H1 (cell line): ENCODE measurements around the gene FOXP4. TPM values are rescaled to one million over a fixed set of nuclear protein-coding genes. Genes with fewer than 3 reads are reported as not detected.

ENCODE experiments used
- CTCF ChIA-PET: fragments of 300-600 bp; sonication (Branson Sonifier 250); formaldehyde crosslinking; loops from one replicate; lab custom pipeline; 2021; ENCODE audit not compliant: partially characterized antibody; lab: Charles Lee
- POLR2A ChIA-PET: fragments of 300-600 bp; sonication (Branson Sonifier 250); formaldehyde crosslinking; loops from one replicate; lab custom pipeline; 2021; ENCODE audit warnings: inconsistent platforms; ENCODE audit not compliant: partially characterized antibody; lab: Charles Lee
- DNase-seq, 2 experiments: peaks; one replicate each; pipeline versions ENCODE4 v3.0.0 to v3.0.0-alpha.2; 2010 to 2022; ENCODE audit warnings: low spot score in 2 of 2, low read depth in 1 of 2, mixed read lengths in 1 of 2
- FAIRE-seq: peaks from 2 replicates; lab custom pipeline; 2011; peaks lifted over from hg19 to GRCh38; lab: Jason Lieb, UNC
- H2AFZ ChIP-seq: 2 replicates; pipeline ENCODE4 v1.8.1; 2012; ENCODE audit warnings: low read length, inconsistent platforms
- H2AK5ac ChIP-seq: 2 replicates; pipeline ENCODE4 v1.6.1; 2013; ENCODE audit warnings: low read depth, low read length
- H2BK120ac ChIP-seq: replicated peaks from 2 replicates; pipeline ENCODE3; 2013; ENCODE audit warnings: low read depth, low read length, inconsistent platforms
- H2BK12ac ChIP-seq: 2 replicates; pipeline ENCODE4 v1.6.1; 2013; ENCODE audit warnings: low read depth, low read length
- H2BK15ac ChIP-seq: 2 replicates; pipeline ENCODE4 v1.6.1; 2013; ENCODE audit warnings: low read length
- H2BK20ac ChIP-seq: 2 replicates; pipeline ENCODE4 v1.6.1; 2013; ENCODE audit warnings: low read length
- H2BK5ac ChIP-seq: 2 replicates; pipeline ENCODE4 v1.6.1; 2013; ENCODE audit warnings: low read depth, low read length
- H3K14ac ChIP-seq: 2 replicates; pipeline ENCODE4 v1.6.1; 2013; ENCODE audit warnings: inconsistent platforms; ENCODE audit not compliant: insufficient read length
- H3K18ac ChIP-seq: 2 replicates; pipeline ENCODE4 v1.6.1; 2013; ENCODE audit warnings: low read length; ENCODE audit errors: extremely low read depth
- H3K23ac ChIP-seq: 2 replicates; pipeline ENCODE4 v1.6.1; 2013; ENCODE audit warnings: inconsistent platforms; ENCODE audit not compliant: insufficient read length
- H3K23me2 ChIP-seq: 2 replicates; pipeline ENCODE4 v1.6.1; 2013; ENCODE audit warnings: low read depth, low read length
- H3K27ac ChIP-seq: 2 replicates; pipeline ENCODE4 v1.6.1; 2011; ENCODE audit warnings: low read depth, low read length, inconsistent platforms
- H3K27me3 ChIP-seq, 4 experiments: replicated peaks in 1 of 4; 1 replicate in 1 of 4; 2 replicates in 3 of 4; pipeline versions ENCODE4 v1.6.1 to v1.8.1; 2011 to 2013; ENCODE audit warnings: low read length in 3 of 4, mild to moderate bottlenecking in 3 of 4, inconsistent platforms in 2 of 4, mixed read lengths in 2 of 4, moderate library complexity in 1 of 4; ENCODE audit not compliant: control insufficient read depth in 3 of 4, insufficient read depth in 3 of 4; ENCODE audit errors: extremely low read depth in 1 of 4
- H3K36me3 ChIP-seq, 4 experiments: 2 replicates each; pipeline versions ENCODE4 v1.6.1 to v1.8.1; 2011 to 2013; ENCODE audit warnings: mild to moderate bottlenecking in 4 of 4, low read length in 3 of 4, moderate library complexity in 2 of 4, control low read depth in 1 of 4, inconsistent platforms in 1 of 4; ENCODE audit not compliant: insufficient read depth in 4 of 4, control insufficient read depth in 2 of 4
- H3K4ac ChIP-seq: replicated peaks from 2 replicates; pipeline ENCODE3; 2013; ENCODE audit warnings: low read length, low read depth, mixed read lengths, inconsistent platforms; ENCODE audit not compliant: insufficient read length
- H3K4me1 ChIP-seq, 4 experiments: replicated peaks in 1 of 4; 1 replicate in 1 of 4; 2 replicates in 3 of 4; pipeline versions ENCODE4 v1.6.1 to v1.8.1; 2011 to 2013; ENCODE audit warnings: low read length in 3 of 4, inconsistent platforms in 2 of 4, mixed read lengths in 1 of 4; ENCODE audit not compliant: insufficient read depth in 4 of 4, control insufficient read depth in 3 of 4
- H3K4me2 ChIP-seq, 2 experiments: 2 replicates each; pipeline versions ENCODE4 v1.6.1 to v1.8.1; 2011 to 2013; ENCODE audit warnings: low read depth in 2 of 2, low read length in 2 of 2, control low read depth in 1 of 2, inconsistent platforms in 1 of 2, mild to moderate bottlenecking in 1 of 2; ENCODE audit not compliant: insufficient read depth in 1 of 2
- H3K4me3 ChIP-seq, 4 experiments: fragments of 200-600, 300-600 bp in 1 of 4; sonication (generic), shearing (Covaris generic), sonication (Bioruptor Twin) in 1 of 4; 2 replicates each; pipeline versions ENCODE4 v1.5.1 to v1.8.1; 2011 to 2016; ENCODE audit warnings: low read length in 4 of 4, low read depth in 3 of 4, control low read depth in 2 of 4, inconsistent platforms in 2 of 4, mild to moderate bottlenecking in 2 of 4, mixed read lengths in 1 of 4, moderate library complexity in 1 of 4; ENCODE audit not compliant: insufficient read depth in 2 of 4; ENCODE audit errors: extremely low read depth in 1 of 4
- H3K56ac ChIP-seq: replicated peaks from 2 replicates; pipeline ENCODE3; 2013; ENCODE audit warnings: low read depth, mild to moderate bottlenecking, mixed read lengths, low read length, inconsistent platforms; ENCODE audit not compliant: insufficient read length
- H3K79me1 ChIP-seq: 2 replicates; pipeline ENCODE4 v1.6.1; 2013; ENCODE audit warnings: low read depth, low read length, control low read depth
- H3K79me2 ChIP-seq, 2 experiments: 2 replicates each; pipeline versions ENCODE4 v1.6.1 to v1.8.1; 2012 to 2013; ENCODE audit warnings: low read length in 2 of 2, mild to moderate bottlenecking in 2 of 2, inconsistent platforms in 1 of 2; ENCODE audit not compliant: insufficient read depth in 2 of 2, control insufficient read depth in 1 of 2
- H3K9ac ChIP-seq, 4 experiments: replicated peaks in 1 of 4; 1 replicate in 1 of 4; 2 replicates in 3 of 4; pipeline versions ENCODE4 v1.6.1 to v1.8.1; 2011 to 2013; ENCODE audit warnings: low read depth in 3 of 4, low read length in 3 of 4, control low read depth in 2 of 4, mild to moderate bottlenecking in 2 of 4, moderate library complexity in 2 of 4, inconsistent platforms in 1 of 4; ENCODE audit errors: extremely low read depth in 1 of 4
- H3K9me3 ChIP-seq, 2 experiments: 2 replicates each; pipeline versions ENCODE4 v1.6.1 to v1.8.1; 2012 to 2013; ENCODE audit warnings: mild to moderate bottlenecking in 2 of 2, moderate library complexity in 2 of 2, control low read depth in 1 of 2, inconsistent platforms in 1 of 2, low read depth in 1 of 2, low read length in 1 of 2, mixed read lengths in 1 of 2; ENCODE audit not compliant: insufficient read depth in 2 of 2
- H4K20me1 ChIP-seq, 2 experiments: replicated peaks in 1 of 2; 2 replicates each; pipeline versions ENCODE3 to v1.8.1; 2011 to 2013; ENCODE audit warnings: inconsistent platforms in 2 of 2, low read length in 2 of 2, mild to moderate bottlenecking in 1 of 2; ENCODE audit not compliant: insufficient read depth in 2 of 2, control insufficient read depth in 1 of 2
- H4K5ac ChIP-seq: 2 replicates; pipeline ENCODE4 v1.6.1; 2013; ENCODE audit warnings: low read length, low read depth, mixed read lengths, inconsistent platforms; ENCODE audit not compliant: insufficient read length
- H4K8ac ChIP-seq: 2 replicates; pipeline ENCODE4 v1.8.0; 2013; ENCODE audit warnings: mild to moderate bottlenecking, moderate library complexity, low read length, inconsistent platforms; ENCODE audit not compliant: insufficient read depth; ENCODE audit errors: extremely low read depth
- H4K91ac ChIP-seq: replicated peaks from 2 replicates; pipeline ENCODE3; 2013; ENCODE audit warnings: low read length, mixed read lengths, inconsistent platforms; ENCODE audit not compliant: insufficient read length
- CEBPB ChIP-seq: IDR thresholded peaks from 2 replicates; pipeline ENCODE4 v1.6.1; 2012; ENCODE audit warnings: low read depth, low read length
- CHD1 ChIP-seq: IDR thresholded peaks from 2 replicates; pipeline ENCODE4 v1.6.1; 2012; ENCODE audit warnings: low read depth, low read length, improper control_type of control experiment
- CTBP2 ChIP-seq: IDR thresholded peaks from 2 replicates; pipeline ENCODE4 v1.7.0; 2011; ENCODE audit warnings: borderline replicate concordance, mild to moderate bottlenecking, moderate library complexity, mixed read lengths, low read length; ENCODE audit not compliant: insufficient read depth, insufficient read length
- CTCF ChIP-seq, 3 experiments: IDR thresholded peaks; 1 replicate in 2 of 3; 2 replicates in 1 of 3; pipeline versions ENCODE4 v1.5.1 to v1.6.1; 2011; ENCODE audit warnings: low read length in 3 of 3, mild to moderate bottlenecking in 3 of 3, inconsistent platforms in 2 of 3, low read depth in 1 of 3, moderate library complexity in 1 of 3; ENCODE audit not compliant: insufficient read depth in 1 of 3; ENCODE audit errors: control extremely low read depth in 1 of 3
- KDM4A ChIP-seq: IDR thresholded peaks from one replicate; pipeline ENCODE4 v1.7.1; 2012; ENCODE audit warnings: low read depth, mild to moderate bottlenecking, moderate library complexity, low read length, inconsistent platforms; ENCODE audit not compliant: severe bottlenecking
- PHF8 ChIP-seq: fragments of 200-600 bp; sonication (generic); conservative IDR thresholded peaks from 2 replicates; pipeline ENCODE4 v1.7.1; 2012; ENCODE audit warnings: low read depth, mild to moderate bottlenecking, inconsistent platforms, low read length, moderate library complexity
- POLR2A ChIP-seq, 2 experiments: IDR thresholded peaks; 1 replicate in 1 of 2; 2 replicates in 1 of 2; pipeline ENCODE4 v1.6.1; 2011; ENCODE audit warnings: low read depth in 2 of 2, low read length in 2 of 2, mild to moderate bottlenecking in 2 of 2; ENCODE audit errors: control extremely low read depth in 1 of 2
- POU5F1 ChIP-seq: IDR thresholded peaks from 2 replicates; pipeline ENCODE4 v1.6.1; 2011; ENCODE audit warnings: low read depth, mild to moderate bottlenecking, low read length, moderate library complexity
- SP1 ChIP-seq: IDR thresholded peaks from 2 replicates; pipeline ENCODE4 v1.6.1; 2011; ENCODE audit warnings: low read depth, low read length
- SUZ12 ChIP-seq: fragments of 200-600 bp; sonication (generic); IDR thresholded peaks from 2 replicates; pipeline ENCODE4 v1.6.1; 2012; ENCODE audit warnings: mild to moderate bottlenecking, inconsistent platforms, low read length, moderate library complexity, mixed read lengths
- TCF12 ChIP-seq: IDR thresholded peaks from 2 replicates; pipeline ENCODE4 v1.6.1; 2011; ENCODE audit warnings: low read depth, mild to moderate bottlenecking, low read length
- TEAD4 ChIP-seq: IDR thresholded peaks from 2 replicates; pipeline ENCODE4 v1.6.1; 2012; ENCODE audit warnings: low read depth, low read length, inconsistent platforms, mixed read lengths
- WGBS, 2 experiments: shearing (Covaris generic) in 1 of 2; methylation state at CpG; one replicate each; pipeline versions ENCODE4 v1.1.6 to v1.1.7; 2013 to 2015; ENCODE audit warnings: low lambda C conversion rate in 2 of 2, mixed read lengths in 2 of 2, inconsistent platforms in 1 of 2, low coverage in 1 of 2, missing lambda C conversion rate in 1 of 2; ENCODE audit not compliant: insufficient replicate concordance in 2 of 2, insufficient coverage in 1 of 2, insufficient read length in 1 of 2; ENCODE audit errors: extremely low coverage in 1 of 2, missing lambda C conversion rate in 1 of 2; 5-methylcytosine and 5-hydroxymethylcytosine counted together
- polyA plus RNA-seq, 7 experiments: library from polyadenylated mRNA; depleted of rRNA in 3 of 7; stranded (reverse) in 5 of 7; unstranded in 2 of 7; fragments of >200 nt in 5 of 7; fragments of 200-250 nt in 2 of 7; gene quantifications; 1 replicate in 5 of 7; 2 replicates in 1 of 7; 4 replicates in 1 of 7; pipeline versions ENCODE4 v1.2.1 to v1.2.3, GENCODE V29; 2011 to 2013; ENCODE audit warnings: missing spikeins in 2 of 7, mixed read lengths in 2 of 7
- total RNA-seq: library from RNA; stranded (reverse); fragmentation: NEBNext Ultra II Directional; extraction: Animal tissue kit (Norgen Biotek cat#: 25700); gene quantifications from 2 replicates; pipeline ENCODE4 v1.2.1, GENCODE V29; 2021

FOXP4 gene
- total and polyA plus RNA-seq, 2 of the 8 experiments (the other 6 are each of a cell fraction or from before 2014, with no cell fraction given): 4.8 to 13.3 TPM

DNA sequence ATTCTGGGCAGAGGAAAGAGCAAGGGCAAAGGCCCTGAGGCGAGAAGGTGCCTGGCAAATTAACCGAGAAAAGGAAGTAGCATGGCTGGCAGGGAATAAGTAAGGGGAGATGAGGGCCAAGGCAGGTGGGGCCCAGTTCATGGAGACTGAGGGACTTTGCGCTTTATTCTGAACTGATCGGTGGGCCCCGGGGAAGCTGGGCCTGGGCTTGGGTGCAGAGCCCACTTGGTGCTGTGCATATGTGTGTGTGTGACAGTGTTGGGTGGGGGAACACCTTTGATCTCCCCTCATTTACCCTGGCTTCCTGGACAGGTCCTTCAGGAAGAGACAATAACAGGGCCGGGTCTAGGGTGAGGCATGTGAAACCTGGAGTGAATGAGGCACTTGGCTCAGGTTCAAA is 89.2 kb downstream of the FOXP4 start:
- no peak overlapping the region for H2BK120ac ChIP-seq
- H3K4me3 ChIP-seq: no peak overlapping the region
- H4K20me1 ChIP-seq: no peaks in the 10 kb centered on the region
- no peak overlapping the region for H4K91ac ChIP-seq
- no peak overlapping the region for H2AK5ac ChIP-seq
- no peaks in the 10 kb centered on the region for H3K9me3 ChIP-seq
- no peak overlapping the region for H3K23ac ChIP-seq
- no peak overlapping the region for H3K9ac ChIP-seq
- no peak overlapping the region for H4K8ac ChIP-seq
- H2BK12ac ChIP-seq: peak overlapping the region; percentile 39; the same call in 1 of the 2 replicates
- peaks cover 8 to 53% (median 30%) of the 10 kb centered on the region in 4 experiments; a peak in 6 of 7 replicates for H3K27me3 ChIP-seq
- no peak overlapping the region for H3K56ac ChIP-seq
- ChIA-PET POLR2A (interaction anchor here (1.1 to 1.2 kb wide), 2 partner anchors 20 to 49 kb away, joined by 3 read pairs; no protein-coding TSS in a partner anchor), CTCF (interaction anchor here (1.0 to 6.5 kb wide), 7 partner anchors 9 to 267 kb away, joined by 3 to 48 read pairs (median 8); no protein-coding TSS in a partner anchor)
- peaks cover 0 to 5% of the 10 kb centered on the region in 2 experiments; a peak in 1 of 4 replicates for H3K79me2 ChIP-seq
- peak overlapping the region; percentile 34; the same call in 1 of the 2 replicates for H2BK20ac ChIP-seq
- no peak overlapping the region for H3K4ac ChIP-seq
- H3K27ac ChIP-seq: no peak overlapping the region
- H4K5ac ChIP-seq: no peak overlapping the region
- FAIRE-seq: no peak
- H3K4me2 ChIP-seq: no peak overlapping the region
- H3K79me1 ChIP-seq: peaks cover 2% of the 10 kb centered on the region; the same call in 1 of the 2 replicates
- H2AFZ ChIP-seq: no peak overlapping the region
- H3K23me2 ChIP-seq: peaks cover 22% of the 10 kb centered on the region; the same call in 1 of the 2 replicates
- H3K4me1 ChIP-seq: peaks cover 6 to 15% (median 12%) of the 10 kb centered on the region in 4 experiments
- H3K14ac ChIP-seq: no peak overlapping the region
- no peak overlapping the region for H2BK5ac ChIP-seq
- DNase-seq: no peak
- H3K18ac ChIP-seq: no peak overlapping the region
- WGBS, 2 experiments: 88% methylated on average over 6 of the region's 6 CpGs; no CpG with 5 or more reads in 1 of the 2 experiments
- no peak overlapping the region for H2BK15ac ChIP-seq
- no peaks in the 10 kb centered on the region for H3K36me3 ChIP-seq
- TF ChIP-seq POU5F1 (no peak), CTCF (IDR thresholded peaks at IDR 0.05; ENCODE audit: control extremely low read depth in 1 of 3, insufficient read depth in 1 of 3, low read depth in 1 of 3, low read length in 3 of 3) (no peak), SUZ12 (no peak), CTBP2 (no peak), POLR2A (IDR thresholded peaks at IDR 0.05; ENCODE audit: control extremely low read depth in 1 of 2, low read depth in 2 of 2, low read length in 2 of 2) (no peak), PHF8 (no peak), TCF12 (no peak), SP1 (no peak), CHD1 (no peak), CEBPB (no peak), TEAD4 (no peak), KDM4A (no peak)
